Germinal center (tissue), 1 donor: ENCODE results near the gene ACTL8.

Experiments
- DNase-seq: peaks from one replicate; pipeline ENCODE4 v3.0.0; 2012; ENCODE audit warnings: mixed read lengths, low spot score

ACTL8 gene

GRCh38 chr1:17770983-17771382, 15.8 kb downstream of the ACTL8 start:
- no peak for DNase-seq

GRCh38 chr1:17772615-17773212, 17.6 kb downstream of the ACTL8 start:
- no peak for DNase-seq

GRCh38 chr1:17773591-17774326, 18.6 kb downstream of the ACTL8 start:
- no peak for DNase-seq

GRCh38 chr1:17774452-17774851, 19.3 kb downstream of the ACTL8 start:
- no peak for DNase-seq

- no peak for DNase-seq
Observed at GRCh38 chr1:17775796-17776195, 20.7 kb downstream of the ACTL8 start.

- DNase-seq = no peak
Observed at GRCh38 chr1:17776426-17776825, 21.3 kb downstream of the ACTL8 start.

GRCh38 chr1:17777330-17777729, 22.2 kb downstream of the ACTL8 start:
- no peak for DNase-seq

GRCh38 chr1:17777818-17778217, 22.7 kb downstream of the ACTL8 start:
- DNase-seq = no peak

GRCh38 chr1:17780916-17781315, 25.8 kb downstream of the ACTL8 start:
- DNase-seq = no peak

GRCh38 chr1:17789926-17790325, 34.8 kb downstream of the ACTL8 start:
- no peak for DNase-seq

- no peak for DNase-seq
Observed at GRCh38 chr1:17790383-17791054, 35.4 kb downstream of the ACTL8 start.

GRCh38 chr1:17791055-17791390, 35.9 kb downstream of the ACTL8 start:
- no peak for DNase-seq

GRCh38 chr1:17791480-17791879, 36.3 kb downstream of the ACTL8 start:
- no peak for DNase-seq

- DNase-seq = no peak
Observed at GRCh38 chr1:17792421-17792820, 37.3 kb downstream of the ACTL8 start.

GRCh38 chr1:17795081-17795809, 40.1 kb downstream of the ACTL8 start:
- no peak for DNase-seq

GRCh38 chr1:17795836-17796645, 40.9 kb downstream of the ACTL8 start:
- DNase-seq = no peak

- no peak for DNase-seq
Observed at GRCh38 chr1:17797478-17797877, 42.3 kb downstream of the ACTL8 start.

- no peak for DNase-seq
Observed at GRCh38 chr1:17798011-17798410, 42.9 kb downstream of the ACTL8 start.

- DNase-seq = no peak
Observed at GRCh38 chr1:17798799-17799382, 43.8 kb downstream of the ACTL8 start.

- no peak for DNase-seq
Observed at GRCh38 chr1:17799642-17800041, 44.5 kb downstream of the ACTL8 start.

GRCh38 chr1:17802164-17802563, 47.0 kb downstream of the ACTL8 start:
- DNase-seq = no peak

- DNase-seq = no peak
Observed at GRCh38 chr1:17802945-17803344, 47.8 kb downstream of the ACTL8 start.
